ENCODE data around the gene KLHL30. TPM values are rescaled to one million over a fixed set of nuclear protein-coding genes. Genes with fewer than 3 reads are reported as not detected.

The KLHL30 gene
- total RNA-seq, 1 experiment from 2014 or later = not detected

- no peak overlapping the region for H3K9ac ChIP-seq (ENCODE audit: extremely low read depth, insufficient read length, low read length)
- H3K27me3 ChIP-seq (ENCODE audit: insufficient read depth, low read length) = no peaks in the 10 kb centered on the region
- no peak overlapping the region for H3K4ac ChIP-seq (ENCODE audit: low read depth, low read length)
- Mint-ChIP-seq H3K36me3 (ENCODE audit: insufficient read depth in 1 of 3, low read depth in 3 of 3) (no peaks in the 10 kb centered on the region), H3K9me3 (no peaks in the 10 kb centered on the region), H3K4me1 (no peaks in the 10 kb centered on the region), H3K4me3 (no peak overlapping the region), H3K27ac (no peak overlapping the region), H3K27me3 (ENCODE audit: low read depth) (no peaks in the 10 kb centered on the region; the same call in 1 of the 2 replicates)
- no peak overlapping the region for H3K18ac ChIP-seq (ENCODE audit: insufficient read length, low read depth, low read length)
- no peak overlapping the region for H4K91ac ChIP-seq (ENCODE audit: insufficient read length, low read depth, low read length)
- H3K14ac ChIP-seq (ENCODE audit: insufficient read depth, low read length) = no peak overlapping the region; the same call in 1 of the 2 replicates
- no peaks in the 10 kb centered on the region for H3K79me2 ChIP-seq (ENCODE audit: insufficient read depth, low read length)
- H2BK12ac ChIP-seq (ENCODE audit: insufficient read length, low read depth, low read length) = no peak overlapping the region
- H3K4me2 ChIP-seq (ENCODE audit: insufficient read depth, insufficient read length, low read length) = no peak overlapping the region
- no peak overlapping the region for H3K23ac ChIP-seq (ENCODE audit: insufficient read length, low read depth, low read length)
- no peaks in the 10 kb centered on the region for H3K4me1 ChIP-seq (ENCODE audit: insufficient read depth, low read length)
- H2BK120ac ChIP-seq (ENCODE audit: low read depth, low read length, poor library complexity, severe bottlenecking) = no peak overlapping the region
- no peak for DNase-seq
- no peak overlapping the region for H2AFZ ChIP-seq (ENCODE audit: low read length)
- no peaks in the 10 kb centered on the region for H3K9me3 ChIP-seq (ENCODE audit: control insufficient read depth, low read depth, low read length)
- TF ChIP-seq, protein P1, sequence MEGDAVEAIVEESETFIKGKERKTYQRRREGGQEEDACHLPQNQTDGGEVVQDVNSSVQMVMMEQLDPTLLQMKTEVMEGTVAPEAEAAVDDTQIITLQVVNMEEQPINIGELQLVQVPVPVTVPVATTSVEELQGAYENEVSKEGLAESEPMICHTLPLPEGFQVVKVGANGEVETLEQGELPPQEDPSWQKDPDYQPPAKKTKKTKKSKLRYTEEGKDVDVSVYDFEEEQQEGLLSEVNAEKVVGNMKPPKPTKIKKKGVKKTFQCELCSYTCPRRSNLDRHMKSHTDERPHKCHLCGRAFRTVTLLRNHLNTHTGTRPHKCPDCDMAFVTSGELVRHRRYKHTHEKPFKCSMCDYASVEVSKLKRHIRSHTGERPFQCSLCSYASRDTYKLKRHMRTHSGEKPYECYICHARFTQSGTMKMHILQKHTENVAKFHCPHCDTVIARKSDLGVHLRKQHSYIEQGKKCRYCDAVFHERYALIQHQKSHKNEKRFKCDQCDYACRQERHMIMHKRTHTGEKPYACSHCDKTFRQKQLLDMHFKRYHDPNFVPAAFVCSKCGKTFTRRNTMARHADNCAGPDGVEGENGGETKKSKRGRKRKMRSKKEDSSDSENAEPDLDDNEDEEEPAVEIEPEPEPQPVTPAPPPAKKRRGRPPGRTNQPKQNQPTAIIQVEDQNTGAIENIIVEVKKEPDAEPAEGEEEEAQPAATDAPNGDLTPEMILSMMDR (conservative IDR thresholded peaks at IDR 0.05) = no peak
- no peak overlapping the region for H3K56ac ChIP-seq (ENCODE audit: insufficient read length, low read depth, low read length)
- no peak overlapping the region for H2BK15ac ChIP-seq (ENCODE audit: low read depth, low read length)
- peaks cover 2% of the 10 kb centered on the region for H4K20me1 ChIP-seq (ENCODE audit: control insufficient read depth, insufficient read depth, insufficient read length)
- H2BK20ac ChIP-seq (ENCODE audit: low read depth, low read length, poor library complexity, severe bottlenecking) = no peak overlapping the region
- H3K27ac ChIP-seq (ENCODE audit: insufficient read length, low read depth, low read length) = no peak overlapping the region
- WGBS (ENCODE audit: extremely low coverage, insufficient read length, low lambda C conversion rate) = no CpG with 5 or more reads among the region's 12 CpGs
- H3K79me1 ChIP-seq (ENCODE audit: insufficient read depth, low read depth, low read length, poor library complexity, severe bottlenecking) = no peaks in the 10 kb centered on the region
- no peak overlapping the region for H4K5ac ChIP-seq (ENCODE audit: insufficient read length, low read depth, low read length)
- no peak overlapping the region for H3T11ph ChIP-seq (ENCODE audit: low read length)
- no peak overlapping the region for H4K8ac ChIP-seq (replicated peaks; ENCODE audit: insufficient read length, low read depth, low read length)
- H2BK5ac ChIP-seq (ENCODE audit: insufficient read length, low read length) = no peak overlapping the region
- no peaks in the 10 kb centered on the region for H3K23me2 ChIP-seq (ENCODE audit: insufficient read length, low read depth, low read length, poor library complexity, severe bottlenecking)
- H2AK5ac ChIP-seq (ENCODE audit: insufficient read length, low read length) = no peak overlapping the region
These were observed 6.6 kb downstream of the KLHL30 start for GRCh38 chr2:238145046-238145445.
